Epithelial cell of esophagus (primary cell): ENCODE data around the gene BBLN.

ENCODE experiments used
- DNase-seq: peaks from one replicate; pipeline ENCODE4 v3.0.0; 2010; ENCODE audit warnings: low read depth
- H3K4me3 ChIP-seq: 2 replicates; pipeline ENCODE4 v1.5.1; 2011; ENCODE audit warnings: mild to moderate bottlenecking, low read length, control low read depth
- TF ChIP-seq, protein P1 (sequence below): IDR thresholded peaks from 2 replicates; pipeline ENCODE4 v1.5.1; 2011; ENCODE audit warnings: low read depth, mild to moderate bottlenecking, low read length, control low read depth, inconsistent platforms; ENCODE audit not compliant: insufficient read depth; ENCODE audit errors: missing control alignments

The BBLN gene

DNA sequence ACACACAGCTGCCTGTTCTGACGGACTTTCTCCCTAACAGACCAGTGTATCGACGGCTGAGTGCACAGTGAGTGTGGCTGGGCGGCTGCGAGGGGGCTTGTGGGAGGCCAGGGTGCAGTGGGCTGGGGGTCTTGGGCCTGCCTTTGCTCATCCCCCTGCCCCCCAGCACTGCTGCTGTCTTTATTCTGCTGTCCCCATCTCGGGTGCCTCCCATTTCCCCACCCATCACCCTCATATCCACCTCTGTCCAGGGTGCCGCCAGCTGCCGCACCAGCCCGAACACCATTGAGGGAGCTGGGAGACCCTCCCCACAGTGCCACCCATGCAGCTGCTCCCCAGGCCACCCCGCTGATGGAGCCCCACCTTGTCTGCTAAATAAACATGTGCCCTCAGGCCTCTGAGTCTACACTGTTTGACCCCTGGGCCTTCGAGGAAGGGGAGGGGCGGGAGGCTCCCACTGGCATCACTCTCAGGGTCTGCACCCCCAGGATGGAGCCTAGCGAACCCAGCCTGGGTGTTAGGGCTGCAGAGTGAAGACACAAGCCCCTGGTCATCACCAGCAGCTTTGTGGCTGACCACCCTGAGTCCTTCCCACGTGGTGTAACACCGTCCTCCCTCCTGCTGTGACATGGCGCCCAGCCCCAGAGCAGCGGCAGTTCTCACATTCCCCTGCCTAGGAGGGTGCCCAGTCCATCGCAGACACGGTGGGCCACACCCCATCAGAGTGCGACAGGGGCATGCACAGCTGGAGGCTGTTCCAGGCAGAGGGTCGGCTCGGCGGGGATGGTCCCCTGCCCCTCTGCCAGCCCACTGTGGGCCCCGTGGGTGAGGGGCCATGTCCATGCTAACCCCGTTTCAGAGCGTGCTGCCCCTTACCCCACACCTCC, 6.8 kb upstream of the BBLN start:
- DNase-seq = no peak
- no peak overlapping the region for H3K4me3 ChIP-seq
- TF ChIP-seq, protein P1, sequence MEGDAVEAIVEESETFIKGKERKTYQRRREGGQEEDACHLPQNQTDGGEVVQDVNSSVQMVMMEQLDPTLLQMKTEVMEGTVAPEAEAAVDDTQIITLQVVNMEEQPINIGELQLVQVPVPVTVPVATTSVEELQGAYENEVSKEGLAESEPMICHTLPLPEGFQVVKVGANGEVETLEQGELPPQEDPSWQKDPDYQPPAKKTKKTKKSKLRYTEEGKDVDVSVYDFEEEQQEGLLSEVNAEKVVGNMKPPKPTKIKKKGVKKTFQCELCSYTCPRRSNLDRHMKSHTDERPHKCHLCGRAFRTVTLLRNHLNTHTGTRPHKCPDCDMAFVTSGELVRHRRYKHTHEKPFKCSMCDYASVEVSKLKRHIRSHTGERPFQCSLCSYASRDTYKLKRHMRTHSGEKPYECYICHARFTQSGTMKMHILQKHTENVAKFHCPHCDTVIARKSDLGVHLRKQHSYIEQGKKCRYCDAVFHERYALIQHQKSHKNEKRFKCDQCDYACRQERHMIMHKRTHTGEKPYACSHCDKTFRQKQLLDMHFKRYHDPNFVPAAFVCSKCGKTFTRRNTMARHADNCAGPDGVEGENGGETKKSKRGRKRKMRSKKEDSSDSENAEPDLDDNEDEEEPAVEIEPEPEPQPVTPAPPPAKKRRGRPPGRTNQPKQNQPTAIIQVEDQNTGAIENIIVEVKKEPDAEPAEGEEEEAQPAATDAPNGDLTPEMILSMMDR = no peak

DNA sequence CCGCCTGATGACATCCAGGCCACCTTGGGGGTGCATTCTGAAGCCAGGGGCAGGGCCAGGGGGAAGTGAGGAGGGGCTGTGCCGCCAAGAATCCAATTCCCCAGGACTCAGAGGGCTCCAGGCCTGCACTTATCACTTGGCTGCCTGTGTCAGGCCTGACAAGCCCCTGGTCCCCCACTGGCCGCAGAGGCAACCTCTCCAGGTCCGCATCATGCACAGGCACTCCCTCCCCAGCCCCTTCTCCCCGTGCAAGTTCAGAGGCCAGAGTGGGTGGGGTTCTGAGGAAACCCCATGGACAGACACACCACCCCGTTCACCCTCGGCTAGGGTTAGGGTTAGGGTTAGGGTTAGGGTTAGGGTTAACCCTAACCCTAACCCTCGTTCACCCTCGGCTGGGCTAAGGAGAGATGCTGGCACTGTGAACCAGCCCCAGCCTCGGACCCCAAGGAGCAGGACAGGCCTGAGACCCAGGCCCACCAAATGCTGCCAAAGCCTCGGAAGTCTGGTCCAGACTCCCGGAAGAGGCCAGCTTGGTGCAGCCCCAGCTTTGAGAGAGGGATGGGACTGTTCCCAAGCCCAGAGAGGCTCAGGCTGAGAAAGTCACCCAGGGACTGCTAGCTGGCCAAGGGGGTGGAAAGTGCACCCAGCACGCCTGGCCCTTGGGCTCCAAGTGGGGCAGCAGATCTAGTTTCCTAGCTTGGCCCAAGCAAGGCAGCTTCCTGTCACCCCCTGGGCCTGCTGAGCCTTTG, 5.9 kb upstream of the BBLN start:
- DNase-seq = no peak
- H3K4me3 ChIP-seq = no peak overlapping the region

DNA sequence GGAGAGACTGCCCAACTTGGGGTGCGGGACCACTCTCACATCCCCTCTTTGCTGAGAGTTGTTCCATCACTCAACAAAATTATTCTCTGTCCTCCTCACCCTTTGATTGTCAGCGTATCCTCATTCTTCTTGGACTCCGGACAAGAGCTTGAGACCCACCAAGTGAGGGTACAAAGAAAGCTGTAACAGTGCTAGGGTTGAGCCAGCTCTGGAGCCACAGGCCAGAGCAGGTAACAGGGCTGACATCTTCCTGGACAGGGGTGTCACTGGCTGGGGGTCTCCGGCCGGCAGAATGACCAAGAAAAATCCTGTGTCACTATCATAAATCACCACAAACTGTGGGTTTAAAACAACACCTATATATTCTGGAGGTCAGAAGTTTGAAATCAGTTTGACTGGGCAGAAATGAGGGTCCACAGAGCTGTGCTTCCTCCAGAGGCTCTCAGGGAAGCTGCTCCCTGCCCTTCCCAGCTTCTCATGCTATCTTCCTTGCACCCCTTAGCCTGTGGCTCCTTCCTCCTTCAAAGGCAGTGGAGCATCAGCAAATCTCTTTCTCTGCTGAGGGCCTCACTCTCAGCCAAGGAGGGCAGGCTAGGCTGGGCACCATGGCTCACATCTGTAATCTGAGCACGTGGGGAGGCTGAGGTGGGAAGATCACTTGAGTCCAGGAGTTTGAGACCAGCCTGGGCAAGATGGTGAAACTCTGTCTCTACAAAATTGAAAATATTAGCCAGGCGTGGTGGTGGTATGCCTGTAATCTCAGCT, 4.1 kb upstream of the BBLN start:
- no peak overlapping the region for H3K4me3 ChIP-seq
- DNase-seq = no peak
- TF ChIP-seq, protein P1 = no peak

More for the DNA sequence above, 5.9 kb upstream of the BBLN start:
- TF ChIP-seq, protein P1 = no peak

DNA sequence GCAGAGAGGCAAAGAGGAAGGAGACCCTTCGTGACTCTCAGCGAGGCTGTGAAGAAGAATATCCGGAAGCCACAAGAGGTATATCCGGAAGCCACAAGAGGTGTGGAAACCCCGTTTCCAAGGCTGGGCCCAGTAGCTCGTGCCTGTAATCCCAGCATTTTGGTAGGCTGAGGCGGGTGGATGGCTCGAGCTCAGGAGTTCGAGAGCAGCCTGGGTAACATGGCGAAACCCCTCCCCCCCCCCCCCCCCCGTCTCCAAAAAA, 612 bp upstream of the BBLN start:
- TF ChIP-seq, protein P1 = no peak
- peak overlapping the region; percentile 57 for H3K4me3 ChIP-seq
- DNase-seq = no peak

DNA sequence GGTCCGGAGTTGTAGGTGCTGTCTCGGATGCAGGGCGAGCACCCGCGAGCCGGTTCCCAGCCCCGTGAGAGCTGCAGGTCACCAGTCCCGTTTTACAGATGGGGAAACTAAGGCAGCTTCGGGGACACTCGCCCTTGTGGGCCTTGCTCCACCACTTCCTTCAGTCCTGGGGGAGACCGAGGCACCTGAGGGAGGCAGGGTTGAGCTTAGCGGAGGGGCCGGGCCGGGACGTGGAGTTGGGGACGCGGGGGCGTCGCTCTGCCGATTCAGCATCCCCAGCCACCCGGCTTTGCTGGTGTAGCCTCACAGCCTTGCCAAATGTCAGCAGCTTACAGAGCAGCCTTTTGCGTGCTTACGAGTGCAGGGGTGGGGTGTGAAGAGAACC, 530 bp downstream of the BBLN start:
- peak overlapping the region; percentile 85 for H3K4me3 ChIP-seq
- peak; percentile 35 for DNase-seq

GRCh38 chr9:128161215-128161902, 1.3 kb downstream of the BBLN start:
- no peak for DNase-seq
- TF ChIP-seq, protein P1 = no peak
- peak overlapping the region; percentile 85 for H3K4me3 ChIP-seq

More for the DNA sequence above, 530 bp downstream of the BBLN start:
- TF ChIP-seq, protein P1 = no peak
